GM12873 (cell line): ENCODE results near the gene PTBP3.

Source experiments
- CTCF ChIP-seq: IDR thresholded peaks from 2 replicates; pipeline ENCODE4 v1.5.1; 2012; ENCODE audit warnings: low read depth, mild to moderate bottlenecking, moderate library complexity, low read length, control low read depth; ENCODE audit not compliant: insufficient read depth; ENCODE audit errors: missing control alignments

PTBP3 gene

GRCh38 chr9:112252194-112252593, 81.2 kb downstream of the PTBP3 start:
- TF ChIP-seq CTCF: no peak

DNA sequence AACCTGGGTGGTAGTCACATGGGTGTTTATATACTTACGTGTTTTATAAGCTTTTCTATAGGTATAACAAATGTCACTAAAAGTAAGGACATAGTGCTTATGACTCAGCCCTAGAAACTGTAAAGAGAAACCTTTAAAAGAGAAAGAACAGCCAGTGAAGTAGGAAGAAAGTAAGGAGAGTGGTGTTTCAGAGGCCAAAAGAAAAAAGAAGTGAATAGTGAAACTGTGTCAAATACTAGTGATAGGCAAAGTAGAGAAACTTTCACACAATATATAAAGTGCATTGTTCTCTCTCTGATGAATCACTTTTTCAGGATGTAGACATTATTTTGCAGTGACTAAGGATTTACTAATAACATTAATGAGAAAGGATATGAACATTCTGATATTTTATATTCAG, 84.1 kb downstream of the PTBP3 start:
- TF ChIP-seq CTCF: no peak

DNA sequence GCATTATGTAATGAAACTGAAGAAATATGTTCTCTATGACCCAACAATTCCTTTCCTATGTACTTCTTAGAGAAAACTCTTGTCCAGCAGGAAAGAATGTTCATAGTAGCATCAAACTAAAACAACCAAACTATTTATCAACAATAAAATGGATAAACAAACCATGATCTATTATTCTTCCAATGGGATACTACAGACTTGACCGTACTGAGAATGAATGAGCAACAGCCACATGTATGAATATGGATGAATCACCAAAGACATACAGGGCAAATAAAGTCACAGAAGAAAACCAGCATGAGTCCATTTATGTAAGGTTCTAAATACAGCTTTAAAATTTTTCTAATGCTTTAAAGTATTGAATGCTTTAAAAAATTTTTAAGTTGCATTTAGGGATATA, 84.7 kb downstream of the PTBP3 start:
- TF ChIP-seq CTCF: no peak

- no peak for TF ChIP-seq CTCF
Observed at GRCh38 chr9:112247090-112247489, 86.3 kb downstream of the PTBP3 start.

DNA sequence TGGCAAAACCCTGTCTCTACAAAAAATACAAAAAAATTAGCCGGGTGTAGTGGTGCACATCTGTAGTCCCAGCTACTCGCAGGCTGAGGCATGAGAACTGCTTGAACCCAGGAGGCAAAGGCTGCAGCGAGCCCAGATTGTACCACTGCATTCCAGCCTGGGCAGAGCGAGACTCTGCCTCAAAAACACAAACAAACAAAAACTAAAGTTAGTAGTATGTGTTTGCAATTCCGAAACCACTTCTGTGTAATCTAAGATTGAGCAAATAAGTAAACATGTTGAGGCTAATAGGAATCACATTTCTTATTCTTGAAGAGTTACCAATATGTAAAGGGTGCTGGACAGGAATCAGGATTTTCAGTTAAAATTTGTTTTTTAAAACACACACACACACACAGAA, 88.3 kb downstream of the PTBP3 start:
- TF ChIP-seq CTCF: no peak

- no peak for TF ChIP-seq CTCF
Observed at GRCh38 chr9:112242147-112242804, 91.1 kb downstream of the PTBP3 start.

DNA sequence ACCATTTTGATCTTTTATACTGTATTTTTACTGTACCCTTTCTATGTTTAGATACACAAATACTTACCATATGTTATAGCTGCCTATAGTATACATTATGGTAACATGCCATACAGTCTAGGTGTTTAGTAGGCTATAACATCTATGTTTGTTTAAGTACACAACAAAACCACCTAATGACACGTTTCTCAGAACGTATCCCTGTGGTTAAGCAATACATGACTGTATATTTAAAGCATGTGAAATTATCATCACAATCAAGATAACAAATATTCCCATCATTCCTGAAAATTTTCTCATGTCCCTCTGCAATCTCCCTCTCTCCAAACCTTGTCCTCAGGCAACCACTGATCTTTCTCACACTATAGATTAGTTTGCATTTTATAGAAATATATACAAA, 91.9 kb downstream of the PTBP3 start:
- no peak for TF ChIP-seq CTCF
